CD14-positive monocyte (primary cell): Measurements from ENCODE around the gene IRF2. TPM values are rescaled to one million over a fixed set of nuclear protein-coding genes. Genes with fewer than 3 reads are reported as not detected.
"Not testable (repeated sequence)": the region's sequence is repeated elsewhere in the genome, so short reads cannot be mapped to it uniquely, and the experiment has no call there.

Experiments
- DNase-seq, 3 donors: peaks; one replicate each; pipeline ENCODE4 v3.0.0-alpha.2; 2011 to 2022
- H2AFZ ChIP-seq: 2 replicates; pipeline ENCODE4 v1.6.0; 2012; ENCODE audit warnings: mild to moderate bottlenecking, low read depth, low read length, inconsistent platforms; ENCODE audit not compliant: insufficient read depth, poor library complexity, severe bottlenecking
- H3K27ac ChIP-seq, 2 donors: 1 replicate in 1 of 2; 2 replicates in 1 of 2; pipeline ENCODE4 v1.5.1; 2012 to 2013; ENCODE audit warnings: low read length in 2 of 2, control low read depth in 1 of 2, inconsistent platforms in 1 of 2, low read depth in 1 of 2, mild to moderate bottlenecking in 1 of 2
- H3K27me3 ChIP-seq, 2 donors: one replicate each; pipeline versions ENCODE4 v1.6.0 to v1.6.1; 2011 to 2013; ENCODE audit warnings: low read length in 2 of 2; ENCODE audit not compliant: control insufficient read depth in 2 of 2, insufficient read depth in 2 of 2
- H3K36me3 ChIP-seq, 2 donors: replicated peaks in 1 of 2; 1 replicate in 1 of 2; 2 replicates in 1 of 2; pipeline versions ENCODE4 v1.5.1 to v1.6.1; 2012 to 2013; ENCODE audit warnings: low read length in 2 of 2, control low read depth in 1 of 2, inconsistent platforms in 1 of 2, mild to moderate bottlenecking in 1 of 2; ENCODE audit not compliant: insufficient read depth in 2 of 2, control insufficient read depth in 1 of 2
- H3K4me1 ChIP-seq, 2 donors: 1 replicate in 1 of 2; 2 replicates in 1 of 2; pipeline versions ENCODE4 v1.5.1 to v1.6.1; 2012 to 2013; ENCODE audit warnings: low read length in 2 of 2, control low read depth in 1 of 2, inconsistent platforms in 1 of 2, mild to moderate bottlenecking in 1 of 2, moderate library complexity in 1 of 2; ENCODE audit not compliant: insufficient read depth in 2 of 2, control insufficient read depth in 1 of 2
- H3K4me2 ChIP-seq: replicated peaks from 2 replicates; pipeline ENCODE3; 2012; ENCODE audit warnings: low read length, moderate library complexity, mild to moderate bottlenecking; ENCODE audit not compliant: poor library complexity, severe bottlenecking; ENCODE audit errors: extremely low read depth
- H3K4me3 ChIP-seq, 3 experiments: fragments of 200-600 bp in 1 of 3; sonication (generic) in 1 of 3; replicated peaks in 1 of 3; 1 replicate in 2 of 3; 2 replicates in 1 of 3; pipeline ENCODE4 v1.5.1; 2011 to 2013; ENCODE audit warnings: low read length in 3 of 3, mild to moderate bottlenecking in 3 of 3, control low read depth in 2 of 3, low read depth in 2 of 3, inconsistent platforms in 1 of 3, moderate library complexity in 1 of 3
- H3K79me2 ChIP-seq: 2 replicates; pipeline ENCODE4 v1.6.0; 2012; ENCODE audit warnings: mild to moderate bottlenecking, control low read depth, inconsistent platforms, low read length, moderate library complexity; ENCODE audit not compliant: insufficient read depth
- H3K9ac ChIP-seq: 2 replicates; pipeline ENCODE4 v1.6.0; 2017; ENCODE audit warnings: low read length, mild to moderate bottlenecking; ENCODE audit not compliant: insufficient read depth, poor library complexity, severe bottlenecking
- H3K9me3 ChIP-seq, 2 donors: replicated peaks in 1 of 2; 1 replicate in 1 of 2; 2 replicates in 1 of 2; pipeline versions ENCODE4 v1.5.1 to v1.6.1; 2012 to 2013; ENCODE audit warnings: low read length in 2 of 2, control low read depth in 1 of 2; ENCODE audit not compliant: control insufficient read depth in 1 of 2, insufficient read depth in 1 of 2
- H4K20me1 ChIP-seq: 2 replicates; pipeline ENCODE4 v1.6.0; 2012; ENCODE audit warnings: mild to moderate bottlenecking, low read length, control low read depth, moderate library complexity; ENCODE audit not compliant: insufficient read depth
- H3K27ac Mint-ChIP-seq, 7 donors: one replicate each; pipeline ENCODE4 v1.8.0; 2020; ENCODE audit warnings: mild to moderate bottlenecking in 7 of 7, mixed read lengths in 7 of 7, moderate library complexity in 6 of 7, inconsistent platforms in 2 of 7
- H3K27me3 Mint-ChIP-seq, 3 donors: one replicate each; pipeline ENCODE4 v1.8.0; 2021 to 2022; ENCODE audit warnings: low read depth in 3 of 3, mild to moderate bottlenecking in 3 of 3, mixed read lengths in 3 of 3, moderate library complexity in 3 of 3, inconsistent platforms in 1 of 3
- H3K36me3 Mint-ChIP-seq, 2 donors: one replicate each; pipeline ENCODE4 v1.8.0; 2020; ENCODE audit warnings: mixed read lengths in 2 of 2, inconsistent platforms in 1 of 2, mild to moderate bottlenecking in 1 of 2
- H3K4me1 Mint-ChIP-seq: one replicate; pipeline ENCODE4 v1.8.0; 2020; ENCODE audit warnings: mild to moderate bottlenecking, mixed read lengths
- H3K4me3 Mint-ChIP-seq, 2 donors: one replicate each; pipeline ENCODE4 v1.8.0; 2020; ENCODE audit warnings: mild to moderate bottlenecking in 2 of 2, mixed read lengths in 2 of 2, moderate library complexity in 1 of 2
- H3K9me3 Mint-ChIP-seq, 7 donors: one replicate each; pipeline ENCODE4 v1.8.0; 2020 to 2022; ENCODE audit warnings: mixed read lengths in 7 of 7, mild to moderate bottlenecking in 6 of 7, moderate library complexity in 6 of 7, inconsistent platforms in 2 of 7
- CTCF ChIP-seq: fragments of 200-600 bp; IDR thresholded peaks from one replicate; pipeline ENCODE4 v1.8.0; 2022; ENCODE audit warnings: antibody characterized with exemption, mild to moderate bottlenecking
- WGBS: methylation state at CpG from one replicate; pipeline ENCODE4 v1.1.5; 2013; ENCODE audit warnings: missing lambda C conversion rate; ENCODE audit not compliant: insufficient coverage; 5-methylcytosine and 5-hydroxymethylcytosine counted together
- intact Hi-C, 2 donors: fragments of 100-400 bp; cut with micrococcal nuclease; formaldehyde crosslinking; loops; one replicate each; pipeline versions ENCODE4 v1.15.0 to v1.15.1; 2023
- polyA plus RNA-seq, 3 donors: library from polyadenylated mRNA; depleted of rRNA in 1 of 3; unstranded in 2 of 3; stranded (reverse) in 1 of 3; fragments of 300-500 nt in 2 of 3; fragments of >200 nt in 1 of 3; fragmentation: Illumina TruSeq in 2 of 3; gene quantifications; 1 replicate in 2 of 3; 2 replicates in 1 of 3; pipeline ENCODE4 v1.2.3, GENCODE V29; 2012 to 2021

Gene IRF2
- polyA plus RNA-seq, 3 donors = 51.3 to 76.8 (median 56.1) TPM

- Mint-ChIP-seq H3K9me3 (no peaks in the 10 kb centered on the region), H3K4me1 (peaks cover 79% of the 10 kb centered on the region), H3K27ac (peak overlapping the region; percentile 92 to 99 (median 98)), H3K27me3 (peaks cover 0 to 7% (median 0%) of the 10 kb centered on the region in 3 donors), H3K4me3 (no peak overlapping the region), H3K36me3 (peaks cover 0 to 4% of the 10 kb centered on the region in 2 donors)
- Histone ChIP-seq H3K4me1 (peaks cover 72 to 73% of the 10 kb centered on the region in 2 donors), H3K27me3 (no peaks in the 10 kb centered on the region), H3K79me2 (no peaks in the 10 kb centered on the region), H3K9ac (no peak overlapping the region), H3K4me2 (peak overlapping the region; percentile 94), H2AFZ (no peak overlapping the region), H4K20me1 (no peaks in the 10 kb centered on the region), H3K4me3 (peak overlapping the region in 1 of 3 experiments; percentile 87), H3K27ac (peak overlapping the region; percentile 97 to 98), H3K9me3 (no peaks in the 10 kb centered on the region), H3K36me3 (no peaks in the 10 kb centered on the region)
- WGBS = 100% methylated on average over 1 of the region's 4 CpGs
- intact Hi-C loops = loop anchor here (10.0 kb wide), 2 partner anchors 70 to 80 kb away; no protein-coding TSS in a partner anchor
- no peak for TF ChIP-seq CTCF
- peak in 2 of 3 donors; percentile 48 to 65 for DNase-seq
Measured at GRCh38 chr4:184344435-184344834, 129.9 kb downstream of the IRF2 start.

- Histone ChIP-seq H3K4me1 (peaks cover 64 to 72% of the 10 kb centered on the region in 2 donors), H3K4me2 (peak overlapping the region; percentile 94), H3K9ac (peak overlapping the region; percentile 71), H2AFZ (peak overlapping the region; percentile 86), H3K27me3 (no peaks in the 10 kb centered on the region), H3K27ac (peak overlapping the region; percentile 78 to 98), H4K20me1 (no peaks in the 10 kb centered on the region), H3K9me3 (no peaks in the 10 kb centered on the region), H3K79me2 (no peaks in the 10 kb centered on the region), H3K4me3 (peak overlapping the region; percentile 50 to 87 (median 76)), H3K36me3 (no peaks in the 10 kb centered on the region)
- WGBS = 0% methylated on average over 12 of the region's 19 CpGs
- DNase-seq = peak in 2 of 3 donors; percentile 52 to 56
- peak overlapping the region; percentile 82 to 93 for H3K4me3 Mint-ChIP-seq
- H3K4me1 Mint-ChIP-seq = peaks cover 77% of the 10 kb centered on the region
- H3K27ac Mint-ChIP-seq = peak overlapping the region; percentile 89 to 99 (median 98)
- no peaks in the 10 kb centered on the region for H3K9me3 Mint-ChIP-seq
- intact Hi-C loops = loop anchor here (10.0 kb wide), 2 partner anchors 69 to 79 kb away; no protein-coding TSS in a partner anchor
- H3K36me3 Mint-ChIP-seq = peaks cover 0 to 4% of the 10 kb centered on the region in 2 donors
- peaks cover 0 to 3% (median 0%) of the 10 kb centered on the region in 3 donors for H3K27me3 Mint-ChIP-seq
- no peak for TF ChIP-seq CTCF
Measured at GRCh38 chr4:184343502-184344177, 130.7 kb downstream of the IRF2 start.

GRCh38 chr4:184342857-184343237, 131.5 kb downstream of the IRF2 start:
- H4K20me1 ChIP-seq, H3K9me3 ChIP-seq, H3K36me3 Mint-ChIP-seq, H3K79me2 ChIP-seq, H3K9ac ChIP-seq, H3K36me3 ChIP-seq, H3K27me3 ChIP-seq, H3K27me3 Mint-ChIP-seq, H3K9me3 Mint-ChIP-seq: not testable (repeated sequence)
- Histone ChIP-seq H3K27ac (peak overlapping the region in 1 of 2 donors; percentile 98), H3K4me2 (peak overlapping the region; percentile 94), H3K4me3 (peak overlapping the region in 1 of 3 experiments; percentile 87), H3K4me1 (peaks cover 56 to 64% of the 10 kb centered on the region in 2 donors), H2AFZ (peak overlapping the region; percentile 86)
- peak in 1 of 3 donors; percentile 18 for DNase-seq
- Mint-ChIP-seq H3K4me3 (peak overlapping the region in 1 of 2 donors; percentile 82), H3K4me1 (peaks cover 69% of the 10 kb centered on the region), H3K27ac (peak overlapping the region in 4 of 7 donors; percentile 66 to 98 (median 95))
- intact Hi-C loops = loop anchor here (10.0 kb wide), 2 partner anchors 68 to 78 kb away; no protein-coding TSS in a partner anchor
- no CpG with 5 or more reads among the region's 1 CpG for WGBS
